ENCODE results near the gene DACH2. TPM values are rescaled to one million over a fixed set of nuclear protein-coding genes. Genes with fewer than 3 reads are reported as not detected.

DACH2 gene
- total and polyA plus RNA-seq, 5 donors: 0.07 to 0.49 (median 0.25) TPM

- intact Hi-C loops (cut with DNase I): no loop called here
- H3K4me3 ChIP-seq (ENCODE audit: low read length): no peak overlapping the region
- no peaks in the 10 kb centered on the region for H3K27me3 ChIP-seq (ENCODE audit: control insufficient read depth, insufficient read depth)
- ATAC-seq (no peak), DNase-seq (no peak)
- WGBS: 90% methylated on average over 10 of the region's 10 CpGs
- no peaks in the 10 kb centered on the region for H3K9me3 ChIP-seq (ENCODE audit: control insufficient read depth, low read length)
- no peaks in the 10 kb centered on the region for H3K4me1 ChIP-seq (ENCODE audit: control insufficient read depth, insufficient read depth, low read length)
- no peak overlapping the region for H3K27ac ChIP-seq (ENCODE audit: low read length)
These were observed 147.0 kb downstream of the DACH2 start for GRCh38 chrX:86295293-86295692.

GRCh38 chrX:86322913-86323312, 174.7 kb downstream of the DACH2 start:
- H3K27me3 ChIP-seq (ENCODE audit: control insufficient read depth, insufficient read depth): no peaks in the 10 kb centered on the region
- no peaks in the 10 kb centered on the region for H3K4me1 ChIP-seq (ENCODE audit: control insufficient read depth, insufficient read depth, low read length)
- 82% methylated on average over 3 of the region's 3 CpGs for WGBS
- no peak overlapping the region for H3K27ac ChIP-seq (ENCODE audit: low read length)
- ATAC-seq: no peak
- no peak overlapping the region for H3K4me3 ChIP-seq (ENCODE audit: low read length)
- DNase-seq: no peak
- H3K9me3 ChIP-seq (ENCODE audit: control insufficient read depth, low read length): no peaks in the 10 kb centered on the region
- intact Hi-C loops (cut with DNase I): no loop called here

GRCh38 chrX:86329174-86329573, 180.9 kb downstream of the DACH2 start:
- Histone ChIP-seq H3K27ac (ENCODE audit: low read length) (no peak overlapping the region), H3K9me3 (ENCODE audit: control insufficient read depth, low read length) (no peaks in the 10 kb centered on the region), H3K27me3 (ENCODE audit: control insufficient read depth, insufficient read depth) (no peaks in the 10 kb centered on the region), H3K4me3 (ENCODE audit: low read length) (no peak overlapping the region), H3K4me1 (ENCODE audit: control insufficient read depth, insufficient read depth, low read length) (no peaks in the 10 kb centered on the region)
- intact Hi-C loops (cut with DNase I): no loop called here
- WGBS: 80% methylated on average over 1 of the region's 1 CpG
- ATAC-seq (no peak), DNase-seq (no peak)

GRCh38 chrX:86348669-86349068, 200.4 kb downstream of the DACH2 start:
- H3K27me3 ChIP-seq (ENCODE audit: control insufficient read depth, insufficient read depth): no peaks in the 10 kb centered on the region
- no peaks in the 10 kb centered on the region for H3K4me1 ChIP-seq (ENCODE audit: control insufficient read depth, insufficient read depth, low read length)
- no peak for ATAC-seq
- H3K27ac ChIP-seq (ENCODE audit: low read length): no peak overlapping the region
- no peaks in the 10 kb centered on the region for H3K9me3 ChIP-seq (ENCODE audit: control insufficient read depth, low read length)
- 68% methylated on average over 4 of the region's 4 CpGs for WGBS
- no peak for DNase-seq
- intact Hi-C loops (cut with DNase I): no loop called here
- H3K4me3 ChIP-seq (ENCODE audit: low read length): no peak overlapping the region

- intact Hi-C loops (cut with DNase I): no loop called here
These were observed 200.9 kb downstream of the DACH2 start for GRCh38 chrX:86349115-86349514.

GRCh38 chrX:86369847-86370630, 221.8 kb downstream of the DACH2 start:
- ATAC-seq: no peak
- WGBS: 23% methylated on average over 3 of the region's 3 CpGs
- intact Hi-C loops (cut with DNase I): no loop called here

More at GRCh38 chrX:86349115-86349514, 200.9 kb downstream of the DACH2 start:
- no peak overlapping the region for H3K4me3 ChIP-seq (ENCODE audit: low read length)
- H3K4me1 ChIP-seq (ENCODE audit: control insufficient read depth, insufficient read depth, low read length): no peaks in the 10 kb centered on the region
- peak in 1 of 3 donors; percentile 10 for DNase-seq
- no peak overlapping the region for H3K27ac ChIP-seq (ENCODE audit: low read length)
- no peak for ATAC-seq
- H3K9me3 ChIP-seq (ENCODE audit: control insufficient read depth, low read length): no peaks in the 10 kb centered on the region
- WGBS: 85% methylated on average over 11 of the region's 11 CpGs
- H3K27me3 ChIP-seq (ENCODE audit: control insufficient read depth, insufficient read depth): no peaks in the 10 kb centered on the region

GRCh38 chrX:86370927-86371326, 222.7 kb downstream of the DACH2 start:
- WGBS: 72% methylated on average over 1 of the region's 1 CpG
- no peaks in the 10 kb centered on the region for H3K27me3 ChIP-seq (ENCODE audit: control insufficient read depth, insufficient read depth)
- ATAC-seq (no peak), DNase-seq (no peak)
- no peaks in the 10 kb centered on the region for H3K9me3 ChIP-seq (ENCODE audit: control insufficient read depth, low read length)
- H3K27ac ChIP-seq (ENCODE audit: low read length): no peak overlapping the region
- intact Hi-C loops (cut with DNase I): no loop called here
- H3K4me1 ChIP-seq (ENCODE audit: control insufficient read depth, insufficient read depth, low read length): no peaks in the 10 kb centered on the region
- H3K4me3 ChIP-seq (ENCODE audit: low read length): no peak overlapping the region

More at GRCh38 chrX:86369847-86370630, 221.8 kb downstream of the DACH2 start:
- Histone ChIP-seq H3K27ac (ENCODE audit: low read length) (no peak overlapping the region), H3K27me3 (ENCODE audit: control insufficient read depth, insufficient read depth) (no peaks in the 10 kb centered on the region), H3K4me1 (ENCODE audit: control insufficient read depth, insufficient read depth, low read length) (no peaks in the 10 kb centered on the region), H3K4me3 (ENCODE audit: low read length) (no peak overlapping the region), H3K9me3 (ENCODE audit: control insufficient read depth, low read length) (no peaks in the 10 kb centered on the region)
- DNase-seq: no peak

- Histone ChIP-seq H3K4me3 (ENCODE audit: low read length) (no peak overlapping the region), H3K27me3 (ENCODE audit: control insufficient read depth, insufficient read depth) (no peaks in the 10 kb centered on the region), H3K4me1 (ENCODE audit: control insufficient read depth, insufficient read depth, low read length) (no peaks in the 10 kb centered on the region), H3K9me3 (ENCODE audit: control insufficient read depth, low read length) (no peaks in the 10 kb centered on the region), H3K27ac (ENCODE audit: low read length) (no peak overlapping the region)
- no peak for DNase-seq
- intact Hi-C loops (cut with DNase I): no loop called here
- ATAC-seq: no peak
These were observed 231.0 kb downstream of the DACH2 start for GRCh38 chrX:86379209-86379608.

- Histone ChIP-seq H3K9me3 (ENCODE audit: control insufficient read depth, low read length) (no peaks in the 10 kb centered on the region), H3K4me1 (ENCODE audit: control insufficient read depth, insufficient read depth, low read length) (no peaks in the 10 kb centered on the region), H3K27me3 (ENCODE audit: control insufficient read depth, insufficient read depth) (no peaks in the 10 kb centered on the region), H3K27ac (ENCODE audit: low read length) (no peak overlapping the region), H3K4me3 (ENCODE audit: low read length) (no peak overlapping the region)
- no peak for ATAC-seq
- intact Hi-C loops (cut with DNase I): no loop called here
- WGBS: 42% methylated on average over 3 of the region's 3 CpGs
- DNase-seq: no peak
These were observed 235.7 kb downstream of the DACH2 start for GRCh38 chrX:86383681-86384540.

- ATAC-seq: no peak
- 63% methylated on average over 4 of the region's 4 CpGs for WGBS
- intact Hi-C loops (cut with DNase I): no loop called here
These were observed 259.1 kb downstream of the DACH2 start for GRCh38 chrX:86407371-86407770.

GRCh38 chrX:86421771-86422170, 273.5 kb downstream of the DACH2 start:
- 71% methylated on average over 1 of the region's 1 CpG for WGBS
- Histone ChIP-seq H3K27me3 (ENCODE audit: control insufficient read depth, insufficient read depth) (no peaks in the 10 kb centered on the region), H3K9me3 (ENCODE audit: control insufficient read depth, low read length) (no peaks in the 10 kb centered on the region), H3K27ac (ENCODE audit: low read length) (no peak overlapping the region), H3K4me3 (ENCODE audit: low read length) (no peak overlapping the region), H3K4me1 (ENCODE audit: control insufficient read depth, insufficient read depth, low read length) (no peaks in the 10 kb centered on the region)
- no peak for DNase-seq
- no peak for ATAC-seq
- intact Hi-C loops (cut with DNase I): no loop called here

More at GRCh38 chrX:86407371-86407770, 259.1 kb downstream of the DACH2 start:
- DNase-seq: no peak
- H3K4me1 ChIP-seq (ENCODE audit: control insufficient read depth, insufficient read depth, low read length): no peaks in the 10 kb centered on the region
- no peaks in the 10 kb centered on the region for H3K9me3 ChIP-seq (ENCODE audit: control insufficient read depth, low read length)
- no peak overlapping the region for H3K27ac ChIP-seq (ENCODE audit: low read length)
- H3K27me3 ChIP-seq (ENCODE audit: control insufficient read depth, insufficient read depth): no peaks in the 10 kb centered on the region
- H3K4me3 ChIP-seq (ENCODE audit: low read length): no peak overlapping the region

Measured in right cardiac atrium (tissue), 5 donors.